RWPE2 (cell line): ENCODE results near the gene SF1.

Experiments
- ATAC-seq: fragments of 200-7000 bp; cut with Tn5 transposase; 3 replicates; pipeline ENCODE4 v1.9.1; 2021; ENCODE audit warnings: low read depth
- DNase-seq: peaks from one replicate; pipeline ENCODE4 v3.0.0-alpha.2; 2020; ENCODE audit warnings: low spot score
- H3K27ac ChIP-seq: fragments of 450-650 bp; 2 replicates; pipeline ENCODE4 v1.5.1; 2017; ENCODE audit warnings: mild to moderate bottlenecking; ENCODE audit not compliant: poor library complexity, severe bottlenecking
- H3K27me3 ChIP-seq: fragments of 250-450 bp; sonication (Bioruptor Pico); 2 replicates; pipeline ENCODE4 v1.5.1; 2021; ENCODE audit warnings: mild to moderate bottlenecking, moderate library complexity; ENCODE audit not compliant: insufficient read depth, poor library complexity, severe bottlenecking
- H3K36me3 ChIP-seq: fragments of 250-450 bp; sonication (Bioruptor Pico); 2 replicates; pipeline ENCODE4 v1.5.1; 2020; ENCODE audit warnings: low read depth, mild to moderate bottlenecking, moderate library complexity
- H3K4me1 ChIP-seq: fragments of 250-450 bp; sonication (Bioruptor Pico); 2 replicates; pipeline ENCODE4 v1.5.1; 2021; ENCODE audit warnings: mild to moderate bottlenecking, moderate library complexity; ENCODE audit not compliant: insufficient read depth, poor library complexity, severe bottlenecking
- H3K4me3 ChIP-seq: fragments of 250-450 bp; sonication (Bioruptor Pico); 2 replicates; pipeline ENCODE4 v1.5.1; 2021; ENCODE audit warnings: mild to moderate bottlenecking, moderate library complexity; ENCODE audit not compliant: severe bottlenecking
- H3K9me3 ChIP-seq: fragments of 250-450 bp; sonication (Bioruptor Pico); 2 replicates; pipeline ENCODE4 v1.5.1; 2021; ENCODE audit warnings: mild to moderate bottlenecking, moderate library complexity; ENCODE audit not compliant: severe bottlenecking
- TF ChIP-seq, protein P1 (sequence below): fragments of 450-650 bp; IDR thresholded peaks from one replicate; pipeline ENCODE4 v1.5.1; 2017; ENCODE audit warnings: mild to moderate bottlenecking, moderate library complexity; ENCODE audit not compliant: poor library complexity, severe bottlenecking

Gene SF1

GRCh38 chr11:64720167-64720566, 58.2 kb downstream of the SF1 start:
- no peak for ATAC-seq
- peaks cover 56% of the 10 kb centered on the region for H3K27me3 ChIP-seq
- H3K27ac ChIP-seq: no peak overlapping the region
- no peaks in the 10 kb centered on the region for H3K4me1 ChIP-seq
- H3K36me3 ChIP-seq: no peaks in the 10 kb centered on the region
- H3K9me3 ChIP-seq: no peaks in the 10 kb centered on the region
- DNase-seq: peak; percentile 60
- TF ChIP-seq, protein P1, sequence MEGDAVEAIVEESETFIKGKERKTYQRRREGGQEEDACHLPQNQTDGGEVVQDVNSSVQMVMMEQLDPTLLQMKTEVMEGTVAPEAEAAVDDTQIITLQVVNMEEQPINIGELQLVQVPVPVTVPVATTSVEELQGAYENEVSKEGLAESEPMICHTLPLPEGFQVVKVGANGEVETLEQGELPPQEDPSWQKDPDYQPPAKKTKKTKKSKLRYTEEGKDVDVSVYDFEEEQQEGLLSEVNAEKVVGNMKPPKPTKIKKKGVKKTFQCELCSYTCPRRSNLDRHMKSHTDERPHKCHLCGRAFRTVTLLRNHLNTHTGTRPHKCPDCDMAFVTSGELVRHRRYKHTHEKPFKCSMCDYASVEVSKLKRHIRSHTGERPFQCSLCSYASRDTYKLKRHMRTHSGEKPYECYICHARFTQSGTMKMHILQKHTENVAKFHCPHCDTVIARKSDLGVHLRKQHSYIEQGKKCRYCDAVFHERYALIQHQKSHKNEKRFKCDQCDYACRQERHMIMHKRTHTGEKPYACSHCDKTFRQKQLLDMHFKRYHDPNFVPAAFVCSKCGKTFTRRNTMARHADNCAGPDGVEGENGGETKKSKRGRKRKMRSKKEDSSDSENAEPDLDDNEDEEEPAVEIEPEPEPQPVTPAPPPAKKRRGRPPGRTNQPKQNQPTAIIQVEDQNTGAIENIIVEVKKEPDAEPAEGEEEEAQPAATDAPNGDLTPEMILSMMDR: no peak
- H3K4me3 ChIP-seq: no peak overlapping the region

DNA sequence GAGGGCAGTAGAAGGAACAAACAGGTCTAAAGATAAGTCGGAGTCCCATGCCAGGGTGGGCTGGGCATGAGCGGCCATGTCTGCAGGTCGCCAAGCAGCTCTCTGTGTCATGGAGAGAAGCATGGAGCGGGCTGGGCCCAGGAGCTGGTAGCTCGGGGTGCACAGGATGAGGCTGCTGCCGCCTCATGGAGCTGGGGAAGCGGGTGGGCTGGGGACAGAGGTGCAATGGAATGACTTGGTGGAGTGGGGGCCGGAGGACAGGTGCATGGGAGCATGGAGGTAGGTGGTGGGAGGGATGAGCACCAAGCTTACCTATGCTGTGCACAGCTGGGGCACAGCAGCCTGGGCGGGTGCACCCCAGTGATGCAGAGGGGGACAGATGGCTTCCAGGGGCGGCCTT, 58.9 kb downstream of the SF1 start:
- TF ChIP-seq, protein P1: no peak
- H3K27me3 ChIP-seq: peaks cover 64% of the 10 kb centered on the region
- H3K4me3 ChIP-seq: no peak overlapping the region
- no peaks in the 10 kb centered on the region for H3K9me3 ChIP-seq
- no peak overlapping the region for H3K27ac ChIP-seq
- H3K36me3 ChIP-seq: no peaks in the 10 kb centered on the region
- H3K4me1 ChIP-seq: no peaks in the 10 kb centered on the region
- ATAC-seq (no peak), DNase-seq (no peak)

GRCh38 chr11:64718780-64719124, 59.6 kb downstream of the SF1 start:
- TF ChIP-seq, protein P1: no peak

DNA sequence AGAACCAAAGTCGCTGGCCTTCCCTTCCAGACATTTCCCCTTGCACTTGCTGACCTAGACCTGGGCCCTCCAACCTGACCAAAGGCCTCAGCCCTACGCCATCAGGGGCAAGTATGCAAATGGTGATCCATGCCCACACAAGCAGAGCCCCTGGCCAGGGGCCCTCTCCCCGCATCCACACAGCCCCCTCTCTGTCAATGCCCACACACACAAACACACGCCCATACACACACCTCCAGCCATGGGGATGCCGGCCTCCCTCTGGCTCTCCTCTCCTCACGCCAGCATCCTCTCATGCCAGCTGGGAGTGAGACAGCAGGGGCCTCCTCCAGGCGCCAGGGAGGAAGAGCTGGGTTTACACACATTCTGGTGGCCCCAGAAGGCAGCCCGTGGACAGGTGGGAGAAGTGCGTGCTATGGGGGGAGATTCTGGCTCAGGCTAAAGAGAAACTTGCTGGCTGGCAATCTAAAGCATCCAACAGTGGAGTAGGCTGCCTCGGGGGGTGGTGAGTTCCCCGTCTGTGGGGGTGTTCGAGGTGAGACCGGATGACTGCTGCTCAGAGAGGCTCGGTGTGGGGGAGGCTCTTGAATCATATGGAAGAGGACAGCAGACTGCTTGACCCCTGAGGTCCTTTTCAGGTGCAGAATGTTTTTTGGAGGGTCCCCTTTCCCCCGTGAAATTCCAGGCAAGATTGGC, 60.1 kb downstream of the SF1 start:
- no peaks in the 10 kb centered on the region for H3K36me3 ChIP-seq
- no peaks in the 10 kb centered on the region for H3K9me3 ChIP-seq
- peaks cover 71% of the 10 kb centered on the region for H3K27me3 ChIP-seq
- ATAC-seq (no peak), DNase-seq (no peak)
- H3K4me3 ChIP-seq: no peak overlapping the region
- H3K4me1 ChIP-seq: no peaks in the 10 kb centered on the region
- TF ChIP-seq, protein P1: no peak
- H3K27ac ChIP-seq: no peak overlapping the region

More at GRCh38 chr11:64718780-64719124, 59.6 kb downstream of the SF1 start:
- no peak overlapping the region for H3K27ac ChIP-seq
- H3K27me3 ChIP-seq: peaks cover 70% of the 10 kb centered on the region
- H3K36me3 ChIP-seq: no peaks in the 10 kb centered on the region
- H3K4me1 ChIP-seq: no peaks in the 10 kb centered on the region
- ATAC-seq: no peak
- H3K4me3 ChIP-seq: no peak overlapping the region
- H3K9me3 ChIP-seq: no peaks in the 10 kb centered on the region
- no peak for DNase-seq

- TF ChIP-seq, protein P1: no peak
- ATAC-seq (no peak), DNase-seq (no peak)
- H3K36me3 ChIP-seq: no peaks in the 10 kb centered on the region
- no peaks in the 10 kb centered on the region for H3K4me1 ChIP-seq
- peaks cover 75% of the 10 kb centered on the region for H3K27me3 ChIP-seq
- no peak overlapping the region for H3K27ac ChIP-seq
- no peak overlapping the region for H3K4me3 ChIP-seq
- H3K9me3 ChIP-seq: no peaks in the 10 kb centered on the region
These were observed 61.1 kb downstream of the SF1 start for GRCh38 chr11:64717268-64717578.
